ENCODE measurements around the gene GMDS. TPM values are rescaled to one million over a fixed set of nuclear protein-coding genes. Genes with fewer than 3 reads are reported as not detected.

The GMDS gene
- total RNA-seq, 1 donor from 2014 or later: 25.7 TPM

GRCh38 chr6:1737463-1738311 lies 507.7 kb downstream of the GMDS start:
- no peak for DNase-seq

GRCh38 chr6:1736346-1737105 lies 508.9 kb downstream of the GMDS start:
- no peak for DNase-seq

GRCh38 chr6:1735239-1735803 lies 510.1 kb downstream of the GMDS start:
- DNase-seq: no peak

- DNase-seq: no peak
Measured at GRCh38 chr6:1730882-1731281, 514.5 kb downstream of the GMDS start.

- no peak for DNase-seq
Measured at GRCh38 chr6:1729750-1730140, 515.7 kb downstream of the GMDS start.

- peak; percentile 50 for DNase-seq
Measured at GRCh38 chr6:1729133-1729749, 516.2 kb downstream of the GMDS start.

- no peak for DNase-seq
Measured at GRCh38 chr6:1726341-1726768, 519.0 kb downstream of the GMDS start.

GRCh38 chr6:1724616-1725015 lies 520.8 kb downstream of the GMDS start:
- no peak for DNase-seq

- DNase-seq: no peak
Measured at GRCh38 chr6:1724124-1724523, 521.3 kb downstream of the GMDS start.

GRCh38 chr6:1722801-1723200 lies 522.6 kb downstream of the GMDS start:
- DNase-seq: no peak

- DNase-seq: no peak
Measured at GRCh38 chr6:1720620-1721322, 524.6 kb downstream of the GMDS start.

GRCh38 chr6:1719922-1720321 lies 525.5 kb downstream of the GMDS start:
- DNase-seq: no peak

- no peak for DNase-seq
Measured at GRCh38 chr6:1716868-1717267, 528.5 kb downstream of the GMDS start.

- no peak for DNase-seq
Measured at GRCh38 chr6:1716396-1716795, 529.0 kb downstream of the GMDS start.

GRCh38 chr6:1715336-1715735 lies 530.1 kb downstream of the GMDS start:
- DNase-seq: no peak

- DNase-seq: no peak
Measured at GRCh38 chr6:1714654-1715053, 530.8 kb downstream of the GMDS start.

GRCh38 chr6:1713016-1713600 lies 532.3 kb downstream of the GMDS start:
- DNase-seq: no peak

GRCh38 chr6:1712451-1712850 lies 533.0 kb downstream of the GMDS start:
- DNase-seq: no peak

- no peak for DNase-seq
Measured at GRCh38 chr6:1711136-1711535, 534.3 kb downstream of the GMDS start.

GRCh38 chr6:1709234-1709641 lies 536.2 kb downstream of the GMDS start:
- DNase-seq: no peak

- DNase-seq: no peak
Measured at GRCh38 chr6:1708820-1709219, 536.6 kb downstream of the GMDS start.

GRCh38 chr6:1708122-1708521 lies 537.3 kb downstream of the GMDS start:
- DNase-seq: no peak

Measured in tongue (tissue), 2 donors.